A673 (cell line): ENCODE measurements around the gene NEO1. TPM values are rescaled to one million over a fixed set of nuclear protein-coding genes. Genes with fewer than 3 reads are reported as not detected.

Experiments
- BruUV-seq: library from RNA; stranded (reverse); fragments of 400-500 nt; replicated peaks from 2 replicates; lab custom pipeline; 2021; lab: Mats Ljungman, UMichigan
- CTCF ChIA-PET: fragments of 300-600 bp; sonication (Branson Sonifier 250); formaldehyde crosslinking; loops from one replicate; lab custom pipeline; 2022; ENCODE audit warnings: antibody characterized with exemption; lab: Charles Lee
- POLR2A ChIA-PET: fragments of 300-600 bp; sonication (Branson Sonifier 250); formaldehyde crosslinking; loops from one replicate; lab custom pipeline; 2022; ENCODE audit warnings: antibody characterized with exemption; ENCODE audit not compliant: low non-redundant PET; lab: Charles Lee
- DNase-seq: peaks from one replicate; pipeline ENCODE4 v3.0.0-alpha.2; 2015; ENCODE audit warnings: low spot score
- H3K27ac ChIP-seq: fragments of 200-600 bp; sonication (generic); 2 replicates; pipeline ENCODE4 v1.5.1; 2016; ENCODE audit warnings: mixed run types, low read depth, mild to moderate bottlenecking, mixed read lengths, antibody characterized with exemption, low read length; ENCODE audit not compliant: poor library complexity, severe bottlenecking
- H3K27me3 ChIP-seq: fragments of 200-600 bp; sonication (generic); replicated peaks from 2 replicates; pipeline ENCODE4 v1.6.1; 2017; ENCODE audit warnings: mixed run types, low read depth, mild to moderate bottlenecking, mixed read lengths, antibody characterized with exemption, low read length; ENCODE audit not compliant: insufficient read depth, poor library complexity
- H3K36me3 ChIP-seq: fragments of 200-600 bp; sonication (generic); 2 replicates; pipeline ENCODE4 v1.6.1; 2016; ENCODE audit warnings: mixed run types, mild to moderate bottlenecking, mixed read lengths, antibody characterized with exemption, low read length; ENCODE audit not compliant: insufficient read depth, poor library complexity, severe bottlenecking
- H3K4me1 ChIP-seq: fragments of 200-600 bp; sonication (generic); 2 replicates; pipeline ENCODE4 v1.6.1; 2017; ENCODE audit warnings: mixed run types, mild to moderate bottlenecking, mixed read lengths, antibody characterized with exemption, low read length; ENCODE audit not compliant: insufficient read depth, poor library complexity, severe bottlenecking
- H3K4me3 ChIP-seq: fragments of 200-600 bp; sonication (generic); 2 replicates; pipeline ENCODE4 v1.5.1; 2016; ENCODE audit warnings: low read depth, mixed run types, mild to moderate bottlenecking, mixed read lengths, low read length; ENCODE audit not compliant: poor library complexity, severe bottlenecking
- H3K9me3 ChIP-seq: fragments of 200-600 bp; sonication (generic); 2 replicates; pipeline ENCODE4 v1.6.1; 2016; ENCODE audit warnings: mixed run types, low read depth, mild to moderate bottlenecking, mixed read lengths, antibody characterized with exemption, low read length; ENCODE audit not compliant: poor library complexity, severe bottlenecking
- EZH2 ChIP-seq: fragments of 200-600 bp; sonication (generic); IDR thresholded peaks from 2 replicates; pipeline ENCODE4 v1.6.1; 2017; ENCODE audit warnings: borderline replicate concordance, low read depth, mild to moderate bottlenecking, mixed read lengths, antibody characterized with exemption, low read length; ENCODE audit not compliant: poor library complexity, severe bottlenecking
- intact Hi-C: fragments of 100-400 bp; cut with micrococcal nuclease; formaldehyde crosslinking; loops from one replicate; pipeline ENCODE4 v1.10.0; 2022; ENCODE audit not compliant: unreplicated experiment
- total RNA-seq: library from RNA; stranded (reverse); gene quantifications from 2 replicates; pipeline ENCODE4 v1.2.3, GENCODE V29; 2021
- TF ChIP-seq, protein P1 (sequence below): fragments of 300-800, 200-600 bp; sonication (generic); conservative IDR thresholded peaks from 2 replicates; pipeline ENCODE4 v1.5.1; 2017; ENCODE audit warnings: low read depth, mild to moderate bottlenecking, antibody characterized with exemption, low read length, moderate library complexity, mixed read lengths

Gene NEO1
- total RNA-seq, 1 experiment from 2014 or later: 72.6 TPM

- H3K27ac ChIP-seq: no peak overlapping the region
- H3K36me3 ChIP-seq: no peaks in the 10 kb centered on the region
- TF ChIP-seq, protein P1, sequence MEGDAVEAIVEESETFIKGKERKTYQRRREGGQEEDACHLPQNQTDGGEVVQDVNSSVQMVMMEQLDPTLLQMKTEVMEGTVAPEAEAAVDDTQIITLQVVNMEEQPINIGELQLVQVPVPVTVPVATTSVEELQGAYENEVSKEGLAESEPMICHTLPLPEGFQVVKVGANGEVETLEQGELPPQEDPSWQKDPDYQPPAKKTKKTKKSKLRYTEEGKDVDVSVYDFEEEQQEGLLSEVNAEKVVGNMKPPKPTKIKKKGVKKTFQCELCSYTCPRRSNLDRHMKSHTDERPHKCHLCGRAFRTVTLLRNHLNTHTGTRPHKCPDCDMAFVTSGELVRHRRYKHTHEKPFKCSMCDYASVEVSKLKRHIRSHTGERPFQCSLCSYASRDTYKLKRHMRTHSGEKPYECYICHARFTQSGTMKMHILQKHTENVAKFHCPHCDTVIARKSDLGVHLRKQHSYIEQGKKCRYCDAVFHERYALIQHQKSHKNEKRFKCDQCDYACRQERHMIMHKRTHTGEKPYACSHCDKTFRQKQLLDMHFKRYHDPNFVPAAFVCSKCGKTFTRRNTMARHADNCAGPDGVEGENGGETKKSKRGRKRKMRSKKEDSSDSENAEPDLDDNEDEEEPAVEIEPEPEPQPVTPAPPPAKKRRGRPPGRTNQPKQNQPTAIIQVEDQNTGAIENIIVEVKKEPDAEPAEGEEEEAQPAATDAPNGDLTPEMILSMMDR: no peak
- no peak for TF ChIP-seq EZH2
- intact Hi-C loops: loop anchor here (10.0 kb wide), 1 partner anchor 190 kb away; no protein-coding TSS in a partner anchor
- no peak overlapping the region for H3K4me3 ChIP-seq
- ChIA-PET CTCF (interaction anchor here (0.6 kb wide), 1 partner anchor 27 kb away, joined by 3 read pairs; no protein-coding TSS in a partner anchor), POLR2A (no interaction called here)
- no peaks in the 10 kb centered on the region for H3K27me3 ChIP-seq
- no peak for DNase-seq
- peaks cover 29% of the 10 kb centered on the region for H3K4me1 ChIP-seq
- BruUV-seq: no TSS peak
- no peaks in the 10 kb centered on the region for H3K9me3 ChIP-seq
Observed at GRCh38 chr15:73054417-73054953, 2.2 kb downstream of the NEO1 start.

DNA sequence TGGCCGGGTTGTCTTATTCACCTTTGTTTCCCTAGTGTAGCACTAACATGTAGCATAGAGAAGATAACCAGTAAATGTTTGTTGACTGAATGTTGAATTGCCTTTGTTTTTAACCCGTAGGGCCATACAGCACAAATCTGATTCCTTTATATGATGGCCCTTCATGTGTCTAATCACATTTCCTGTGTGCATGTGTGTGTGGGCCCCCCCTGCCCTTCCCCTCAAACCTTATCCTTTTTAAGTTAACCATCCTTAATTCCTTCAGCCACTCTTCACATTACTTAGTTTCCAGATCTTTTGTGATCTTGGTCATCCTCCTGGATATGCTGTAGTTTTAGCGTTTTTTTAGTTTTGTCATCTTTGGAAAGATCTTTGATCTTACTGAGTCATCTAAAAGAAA is 4.2 kb downstream of the NEO1 start:
- peaks cover 23% of the 10 kb centered on the region for H3K4me1 ChIP-seq
- H3K27me3 ChIP-seq: no peaks in the 10 kb centered on the region
- POLR2A ChIA-PET: no interaction called here
- no peak for TF ChIP-seq EZH2
- TF ChIP-seq, protein P1: no peak
- no TSS peak for BruUV-seq
- H3K27ac ChIP-seq: no peak overlapping the region
- H3K9me3 ChIP-seq: no peaks in the 10 kb centered on the region
- no peak overlapping the region for H3K4me3 ChIP-seq
- CTCF ChIA-PET: no interaction called here
- intact Hi-C loops: loop anchor here (10.0 kb wide), 1 partner anchor 188 kb away; no protein-coding TSS in a partner anchor
- H3K36me3 ChIP-seq: no peaks in the 10 kb centered on the region
- DNase-seq: no peak

DNA sequence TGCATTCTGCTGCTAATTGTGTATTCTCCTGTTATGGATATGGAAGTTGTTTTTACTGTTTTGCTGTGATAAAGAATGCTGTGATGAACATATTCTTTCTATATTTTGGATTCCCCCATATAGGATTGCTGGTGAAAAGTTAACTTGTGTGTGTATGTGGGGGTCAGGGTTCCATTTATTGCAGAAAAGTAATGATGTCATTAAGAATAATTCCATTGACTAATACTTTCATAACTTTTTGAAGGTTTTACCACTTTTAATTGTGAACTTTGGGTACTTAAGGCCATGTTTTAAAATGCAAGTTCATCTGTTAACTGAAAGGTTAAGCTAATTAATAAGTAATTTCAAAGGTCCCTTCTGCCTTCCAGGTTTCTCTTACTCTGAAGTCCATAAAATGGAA is 6.2 kb downstream of the NEO1 start:
- no peaks in the 10 kb centered on the region for H3K27me3 ChIP-seq
- intact Hi-C loops: loop anchor here (10.0 kb wide), 1 partner anchor 186 kb away; no protein-coding TSS in a partner anchor
- no peaks in the 10 kb centered on the region for H3K9me3 ChIP-seq
- ChIA-PET POLR2A (no interaction called here), CTCF (no interaction called here)
- BruUV-seq: no TSS peak
- no peak overlapping the region for H3K4me3 ChIP-seq
- no peak overlapping the region for H3K27ac ChIP-seq
- no peaks in the 10 kb centered on the region for H3K36me3 ChIP-seq
- DNase-seq: no peak
- no peak for TF ChIP-seq EZH2
- TF ChIP-seq, protein P1: no peak
- peaks cover 28% of the 10 kb centered on the region for H3K4me1 ChIP-seq
